ENCODE results near the gene EFEMP1.

EFEMP1 gene

GRCh38 chr2:55923091-55923981, at the start of gene EFEMP1:
TSS of gene EFEMP1 (minus strand) at chr2:55923782. CDS start at chr2:55922440, 1,342 bp downstream.
- TF ChIP-seq FOXP2 (optimal IDR thresholded peaks at IDR 0.05; ENCODE audit: control extremely low read depth, extremely low read length, insufficient read depth) (no peak), EZH2 (IDR thresholded peaks at IDR 0.05) (peak; percentile 59)
- H3K36me3 ChIP-seq (ENCODE audit: insufficient read depth, low read length), result no peaks in the 10 kb centered on the region
- DNase-seq (ENCODE audit: low read depth, low spot score), result no peak
- no peak within 1 kb of the TSS for H3K27ac ChIP-seq
- peak within 1 kb of the TSS; percentile 40 for H3K4me3 ChIP-seq
- H3K9me3 ChIP-seq (ENCODE audit: low read depth, low read length), result no peaks in the 10 kb centered on the region
- H3K9ac ChIP-seq (ENCODE audit: insufficient read length), result no peak within 1 kb of the TSS

GRCh38 chr2:55970500-55970899, 46.9 kb upstream of the EFEMP1 start:
- Histone ChIP-seq H3K36me3 (ENCODE audit: insufficient read depth, low read length) (no peaks in the 10 kb centered on the region), H3K9ac (ENCODE audit: insufficient read length) (no peak overlapping the region), H3K9me3 (ENCODE audit: low read depth, low read length) (no peaks in the 10 kb centered on the region), H3K4me3 (no peak overlapping the region), H3K27ac (no peak overlapping the region)
- TF ChIP-seq FOXP2 (optimal IDR thresholded peaks at IDR 0.05; ENCODE audit: control extremely low read depth, extremely low read length, insufficient read depth) (no peak), POLR2AphosphoS5 (IDR thresholded peaks at IDR 0.05; ENCODE audit: borderline replicate concordance, low read depth, low read length) (no peak), EZH2 (IDR thresholded peaks at IDR 0.05) (no peak)
- DNase-seq (ENCODE audit: low read depth, low spot score), result no peak

GRCh38 chr2:55968941-55969340, 45.4 kb upstream of the EFEMP1 start:
- TF ChIP-seq FOXP2 (optimal IDR thresholded peaks at IDR 0.05; ENCODE audit: control extremely low read depth, extremely low read length, insufficient read depth) (no peak), EZH2 (IDR thresholded peaks at IDR 0.05) (no peak), POLR2AphosphoS5 (IDR thresholded peaks at IDR 0.05; ENCODE audit: borderline replicate concordance, low read depth, low read length) (no peak)
- Histone ChIP-seq H3K27ac (no peak overlapping the region), H3K4me3 (no peak overlapping the region), H3K9me3 (ENCODE audit: low read depth, low read length) (no peaks in the 10 kb centered on the region), H3K36me3 (ENCODE audit: insufficient read depth, low read length) (no peaks in the 10 kb centered on the region), H3K9ac (ENCODE audit: insufficient read length) (no peak overlapping the region)
- DNase-seq (ENCODE audit: low read depth, low spot score), result no peak

GRCh38 chr2:55966401-55967118, 43.0 kb upstream of the EFEMP1 start:
- H3K9me3 ChIP-seq (ENCODE audit: low read depth, low read length), result no peaks in the 10 kb centered on the region
- TF ChIP-seq FOXP2 (optimal IDR thresholded peaks at IDR 0.05; ENCODE audit: control extremely low read depth, extremely low read length, insufficient read depth) (no peak), EZH2 (IDR thresholded peaks at IDR 0.05) (no peak), POLR2AphosphoS5 (IDR thresholded peaks at IDR 0.05; ENCODE audit: borderline replicate concordance, low read depth, low read length) (no peak)
- DNase-seq (ENCODE audit: low read depth, low spot score), result no peak
- H3K4me3 ChIP-seq, result no peak overlapping the region
- no peak overlapping the region for H3K9ac ChIP-seq (ENCODE audit: insufficient read length)
- no peaks in the 10 kb centered on the region for H3K36me3 ChIP-seq (ENCODE audit: insufficient read depth, low read length)
- H3K27ac ChIP-seq, result no peak overlapping the region

GRCh38 chr2:55965966-55966365, 42.4 kb upstream of the EFEMP1 start:
- H3K27ac ChIP-seq, result no peak overlapping the region
- TF ChIP-seq POLR2AphosphoS5 (IDR thresholded peaks at IDR 0.05; ENCODE audit: borderline replicate concordance, low read depth, low read length), result no peak
- no peak for TF ChIP-seq EZH2 (IDR thresholded peaks at IDR 0.05)
- no peak for TF ChIP-seq FOXP2 (optimal IDR thresholded peaks at IDR 0.05; ENCODE audit: control extremely low read depth, extremely low read length, insufficient read depth)

GRCh38 chr2:55965276-55965675, 41.7 kb upstream of the EFEMP1 start:
- H3K9me3 ChIP-seq (ENCODE audit: low read depth, low read length), result no peaks in the 10 kb centered on the region
- no peak overlapping the region for H3K27ac ChIP-seq
- H3K9ac ChIP-seq (ENCODE audit: insufficient read length), result no peak overlapping the region
- TF ChIP-seq FOXP2 (optimal IDR thresholded peaks at IDR 0.05; ENCODE audit: control extremely low read depth, extremely low read length, insufficient read depth), result no peak
- TF ChIP-seq EZH2 (IDR thresholded peaks at IDR 0.05), result no peak
- no peak for TF ChIP-seq POLR2AphosphoS5 (IDR thresholded peaks at IDR 0.05; ENCODE audit: borderline replicate concordance, low read depth, low read length)
- no peak overlapping the region for H3K4me3 ChIP-seq
- DNase-seq (ENCODE audit: low read depth, low spot score), result no peak
- no peaks in the 10 kb centered on the region for H3K36me3 ChIP-seq (ENCODE audit: insufficient read depth, low read length)

More at GRCh38 chr2:55965966-55966365, 42.4 kb upstream of the EFEMP1 start:
- Histone ChIP-seq H3K36me3 (ENCODE audit: insufficient read depth, low read length) (no peaks in the 10 kb centered on the region), H3K4me3 (no peak overlapping the region), H3K9ac (ENCODE audit: insufficient read length) (no peak overlapping the region), H3K9me3 (ENCODE audit: low read depth, low read length) (no peaks in the 10 kb centered on the region)
- DNase-seq (ENCODE audit: low read depth, low spot score), result no peak

GRCh38 chr2:55962915-55963314, 39.3 kb upstream of the EFEMP1 start:
- DNase-seq (ENCODE audit: low read depth, low spot score), result no peak
- no peaks in the 10 kb centered on the region for H3K36me3 ChIP-seq (ENCODE audit: insufficient read depth, low read length)
- H3K4me3 ChIP-seq, result no peak overlapping the region
- H3K9ac ChIP-seq (ENCODE audit: insufficient read length), result no peak overlapping the region
- no peaks in the 10 kb centered on the region for H3K9me3 ChIP-seq (ENCODE audit: low read depth, low read length)
- TF ChIP-seq EZH2 (IDR thresholded peaks at IDR 0.05), result no peak
- TF ChIP-seq POLR2AphosphoS5 (IDR thresholded peaks at IDR 0.05; ENCODE audit: borderline replicate concordance, low read depth, low read length), result no peak
- TF ChIP-seq FOXP2 (optimal IDR thresholded peaks at IDR 0.05; ENCODE audit: control extremely low read depth, extremely low read length, insufficient read depth), result no peak
- no peak overlapping the region for H3K27ac ChIP-seq

- no peak overlapping the region for H3K9ac ChIP-seq (ENCODE audit: insufficient read length)
- TF ChIP-seq EZH2 (IDR thresholded peaks at IDR 0.05) (no peak), POLR2AphosphoS5 (IDR thresholded peaks at IDR 0.05; ENCODE audit: borderline replicate concordance, low read depth, low read length) (no peak), FOXP2 (optimal IDR thresholded peaks at IDR 0.05; ENCODE audit: control extremely low read depth, extremely low read length, insufficient read depth) (no peak)
- H3K9me3 ChIP-seq (ENCODE audit: low read depth, low read length), result no peaks in the 10 kb centered on the region
- DNase-seq (ENCODE audit: low read depth, low spot score), result peak; percentile 5
- no peaks in the 10 kb centered on the region for H3K36me3 ChIP-seq (ENCODE audit: insufficient read depth, low read length)
- no peak overlapping the region for H3K27ac ChIP-seq
- no peak overlapping the region for H3K4me3 ChIP-seq
These were observed 37.8 kb upstream of the EFEMP1 start for GRCh38 chr2:55961318-55961911.
